Measurements from ENCODE around the gene SCARF2. TPM values are rescaled to one million over a fixed set of nuclear protein-coding genes. Genes with fewer than 3 reads are reported as not detected.

The SCARF2 gene
- total and polyA plus RNA-seq, 2 donors (not counting 1 experiment from before 2014, with no cell fraction given): 8.1 to 14.5 TPM

- Histone ChIP-seq H3K36me3 (ENCODE audit: control insufficient read depth, insufficient read depth, low read length) (peaks cover 14% of the 10 kb centered on the region), H3K4me3 (replicated peaks in 1 of 4; ENCODE audit: control extremely low read depth in 1 of 4, insufficient read depth in 1 of 4, low read depth in 3 of 4, low read length in 4 of 4) (no peak overlapping the region), H3K27me3 (ENCODE audit: control insufficient read depth, insufficient read depth, low read length) (no peaks in the 10 kb centered on the region), H3K27ac (ENCODE audit: insufficient read depth, low read length) (no peak overlapping the region), H4K20me1 (ENCODE audit: control insufficient read depth, extremely low read depth, insufficient read depth, low read length) (no peaks in the 10 kb centered on the region), H3K9ac (ENCODE audit: insufficient read depth, low read length) (no peak overlapping the region), H2AFZ (ENCODE audit: low read length) (no peak overlapping the region), H3K79me2 (ENCODE audit: control insufficient read depth, insufficient read depth, low read length) (no peaks in the 10 kb centered on the region), H3K9me3 (ENCODE audit: control insufficient read depth, insufficient read depth, low read depth, low read length) (no peaks in the 10 kb centered on the region), H3K4me1 (ENCODE audit: control insufficient read depth, extremely low read depth, insufficient read depth, low read length) (no peaks in the 10 kb centered on the region), H3K4me2 (ENCODE audit: extremely low read depth, insufficient read depth, low read length) (no peak overlapping the region)
- DNase-seq (ENCODE audit: low read depth in 2 of 2): no peak
- TF ChIP-seq, protein P1, sequence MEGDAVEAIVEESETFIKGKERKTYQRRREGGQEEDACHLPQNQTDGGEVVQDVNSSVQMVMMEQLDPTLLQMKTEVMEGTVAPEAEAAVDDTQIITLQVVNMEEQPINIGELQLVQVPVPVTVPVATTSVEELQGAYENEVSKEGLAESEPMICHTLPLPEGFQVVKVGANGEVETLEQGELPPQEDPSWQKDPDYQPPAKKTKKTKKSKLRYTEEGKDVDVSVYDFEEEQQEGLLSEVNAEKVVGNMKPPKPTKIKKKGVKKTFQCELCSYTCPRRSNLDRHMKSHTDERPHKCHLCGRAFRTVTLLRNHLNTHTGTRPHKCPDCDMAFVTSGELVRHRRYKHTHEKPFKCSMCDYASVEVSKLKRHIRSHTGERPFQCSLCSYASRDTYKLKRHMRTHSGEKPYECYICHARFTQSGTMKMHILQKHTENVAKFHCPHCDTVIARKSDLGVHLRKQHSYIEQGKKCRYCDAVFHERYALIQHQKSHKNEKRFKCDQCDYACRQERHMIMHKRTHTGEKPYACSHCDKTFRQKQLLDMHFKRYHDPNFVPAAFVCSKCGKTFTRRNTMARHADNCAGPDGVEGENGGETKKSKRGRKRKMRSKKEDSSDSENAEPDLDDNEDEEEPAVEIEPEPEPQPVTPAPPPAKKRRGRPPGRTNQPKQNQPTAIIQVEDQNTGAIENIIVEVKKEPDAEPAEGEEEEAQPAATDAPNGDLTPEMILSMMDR (conservative IDR thresholded peaks at IDR 0.05 in 1 of 2, IDR thresholded peaks at IDR 0.05 in 1 of 2; ENCODE audit: low read depth in 1 of 2, low read length in 2 of 2): no peak
- no peak for TF ChIP-seq EZH2 (IDR thresholded peaks at IDR 0.05; ENCODE audit: low read length, missing control alignments)
Measured at GRCh38 chr22:20469110-20469868, 31.7 kb upstream of the SCARF2 start.

DNA sequence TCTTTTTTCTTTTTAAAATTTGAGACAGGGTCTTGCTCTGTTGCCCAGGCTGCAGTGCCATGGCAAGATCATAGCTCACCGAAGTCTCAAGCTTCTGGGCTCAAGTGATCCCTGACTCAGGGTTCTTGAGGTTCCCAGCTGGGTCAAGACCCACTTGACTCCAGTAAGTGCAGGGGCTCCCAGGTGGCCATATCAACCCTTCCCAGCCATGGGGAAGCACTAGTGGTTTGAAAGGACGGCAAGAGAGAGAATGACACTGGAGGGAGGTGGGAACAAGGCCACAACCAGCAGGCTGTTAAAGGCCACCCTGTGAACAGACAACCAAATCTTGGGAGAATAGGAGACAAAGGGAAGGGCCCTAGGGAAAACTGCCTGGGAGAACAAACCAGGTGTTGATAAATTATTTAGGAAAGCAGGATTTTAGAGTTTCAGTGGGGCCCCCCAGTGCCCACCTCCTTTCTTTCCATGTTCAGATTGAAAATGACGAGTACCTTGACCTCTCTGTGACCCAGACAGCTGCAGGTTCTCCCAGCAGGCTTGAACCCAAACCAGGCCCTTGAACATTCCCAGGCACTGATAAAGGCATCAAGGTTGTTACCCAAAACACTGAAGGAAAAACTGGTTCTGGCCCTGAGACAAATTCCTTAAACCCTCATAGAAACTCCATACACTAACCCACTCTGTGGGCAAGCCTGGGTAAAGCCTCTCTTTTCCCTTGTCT is 29.2 kb upstream of the SCARF2 start:
- Histone ChIP-seq H3K27me3 (ENCODE audit: control insufficient read depth, insufficient read depth, low read length) (no peaks in the 10 kb centered on the region), H3K27ac (ENCODE audit: insufficient read depth, low read length) (no peak overlapping the region), H3K79me2 (ENCODE audit: control insufficient read depth, insufficient read depth, low read length) (no peaks in the 10 kb centered on the region), H3K9ac (ENCODE audit: insufficient read depth, low read length) (no peak overlapping the region), H4K20me1 (ENCODE audit: control insufficient read depth, extremely low read depth, insufficient read depth, low read length) (no peaks in the 10 kb centered on the region), H3K4me2 (ENCODE audit: extremely low read depth, insufficient read depth, low read length) (no peak overlapping the region), H3K9me3 (ENCODE audit: control insufficient read depth, insufficient read depth, low read depth, low read length) (no peaks in the 10 kb centered on the region), H3K4me3 (replicated peaks in 1 of 4; ENCODE audit: control extremely low read depth in 1 of 4, insufficient read depth in 1 of 4, low read depth in 3 of 4, low read length in 4 of 4) (no peak overlapping the region), H3K36me3 (ENCODE audit: control insufficient read depth, insufficient read depth, low read length) (peaks cover 18% of the 10 kb centered on the region), H2AFZ (ENCODE audit: low read length) (no peak overlapping the region), H3K4me1 (ENCODE audit: control insufficient read depth, extremely low read depth, insufficient read depth, low read length) (no peaks in the 10 kb centered on the region)
- DNase-seq (ENCODE audit: low read depth in 2 of 2): no peak
- TF ChIP-seq, protein P1 (conservative IDR thresholded peaks at IDR 0.05 in 1 of 2, IDR thresholded peaks at IDR 0.05 in 1 of 2; ENCODE audit: low read depth in 1 of 2, low read length in 2 of 2): no peak
- TF ChIP-seq EZH2 (IDR thresholded peaks at IDR 0.05; ENCODE audit: low read length, missing control alignments): no peak

DNA sequence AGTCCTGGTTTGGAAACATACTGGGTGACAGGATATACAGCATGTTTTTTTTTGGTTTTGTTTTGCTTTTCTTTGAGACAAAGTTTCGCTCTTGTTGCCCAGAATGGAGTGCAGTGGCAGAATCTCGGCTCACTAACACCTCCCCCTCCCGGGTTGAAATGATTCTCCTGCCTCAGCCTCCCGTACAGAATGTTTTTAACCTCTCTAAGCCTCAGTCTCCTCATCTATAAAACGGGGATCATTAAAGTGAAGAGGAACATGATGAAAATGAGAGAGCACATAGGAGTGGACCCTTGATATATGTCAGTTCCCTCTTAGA is 28.1 kb upstream of the SCARF2 start:
- no peak for TF ChIP-seq EZH2 (IDR thresholded peaks at IDR 0.05; ENCODE audit: low read length, missing control alignments)
- TF ChIP-seq, protein P1 (conservative IDR thresholded peaks at IDR 0.05 in 1 of 2, IDR thresholded peaks at IDR 0.05 in 1 of 2; ENCODE audit: low read depth in 1 of 2, low read length in 2 of 2): no peak
- Histone ChIP-seq H3K4me1 (ENCODE audit: control insufficient read depth, extremely low read depth, insufficient read depth, low read length) (no peaks in the 10 kb centered on the region), H4K20me1 (ENCODE audit: control insufficient read depth, extremely low read depth, insufficient read depth, low read length) (no peaks in the 10 kb centered on the region), H3K9me3 (ENCODE audit: control insufficient read depth, insufficient read depth, low read depth, low read length) (no peaks in the 10 kb centered on the region), H3K36me3 (ENCODE audit: control insufficient read depth, insufficient read depth, low read length) (peaks cover 12% of the 10 kb centered on the region), H3K4me3 (replicated peaks in 1 of 4; ENCODE audit: control extremely low read depth in 1 of 4, insufficient read depth in 1 of 4, low read depth in 3 of 4, low read length in 4 of 4) (no peak overlapping the region), H2AFZ (ENCODE audit: low read length) (no peak overlapping the region), H3K27me3 (ENCODE audit: control insufficient read depth, insufficient read depth, low read length) (no peaks in the 10 kb centered on the region), H3K27ac (ENCODE audit: insufficient read depth, low read length) (no peak overlapping the region), H3K4me2 (ENCODE audit: extremely low read depth, insufficient read depth, low read length) (no peak overlapping the region), H3K9ac (ENCODE audit: insufficient read depth, low read length) (no peak overlapping the region), H3K79me2 (ENCODE audit: control insufficient read depth, insufficient read depth, low read length) (no peaks in the 10 kb centered on the region)
- no peak for DNase-seq (ENCODE audit: low read depth in 2 of 2)
